GM04503 (cell line): Measurements from ENCODE around the gene SDK1.
"Not testable (repeated sequence)": the region's sequence is repeated elsewhere in the genome, so short reads cannot be mapped to it uniquely, and the experiment has no call there.

Source experiments
- DNase-seq: peaks from one replicate; pipeline ENCODE4 v3.0.0-alpha.2; 2012; ENCODE audit warnings: low read depth

The SDK1 gene

DNA sequence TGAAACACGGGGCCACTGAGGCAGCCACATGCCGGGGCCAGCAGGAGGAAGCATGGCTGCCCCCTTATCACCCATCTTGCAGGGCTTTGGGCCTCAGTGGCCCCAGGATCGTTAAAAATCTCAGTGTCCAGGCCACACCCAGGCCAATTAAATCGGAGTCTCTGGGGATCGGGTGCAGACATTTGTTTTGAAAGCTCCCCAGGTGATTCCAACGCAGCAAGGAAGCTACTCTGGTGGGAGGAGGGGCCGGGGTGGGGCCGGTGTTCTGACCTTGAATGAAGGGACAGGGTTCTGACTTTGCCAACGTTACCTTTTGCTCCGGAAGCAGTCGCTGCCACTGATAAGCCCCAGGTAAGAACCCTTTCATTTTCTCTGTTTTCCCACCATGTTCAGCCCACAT is 968.7 kb downstream of the SDK1 start:
- no peak for DNase-seq

DNA sequence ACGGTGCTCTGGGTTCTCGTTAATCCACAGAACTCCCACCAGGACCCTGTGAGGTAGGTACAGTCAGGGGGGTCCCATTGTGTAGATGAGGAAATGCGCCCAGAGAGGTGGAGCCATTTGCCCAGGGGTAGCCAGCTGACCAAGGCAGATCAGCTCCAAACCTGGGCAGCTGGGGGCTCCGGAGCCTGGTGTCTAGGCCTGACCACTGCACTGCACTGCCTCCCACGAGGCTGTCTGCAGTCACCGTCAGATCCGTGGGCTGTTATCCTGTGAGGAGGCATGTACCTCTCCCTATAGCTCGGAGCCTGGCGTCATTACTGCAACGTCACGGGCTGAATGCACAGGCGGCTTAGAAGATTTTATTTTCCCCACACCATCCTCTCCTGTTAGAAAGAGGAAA is 969.2 kb downstream of the SDK1 start:
- DNase-seq, result no peak

DNA sequence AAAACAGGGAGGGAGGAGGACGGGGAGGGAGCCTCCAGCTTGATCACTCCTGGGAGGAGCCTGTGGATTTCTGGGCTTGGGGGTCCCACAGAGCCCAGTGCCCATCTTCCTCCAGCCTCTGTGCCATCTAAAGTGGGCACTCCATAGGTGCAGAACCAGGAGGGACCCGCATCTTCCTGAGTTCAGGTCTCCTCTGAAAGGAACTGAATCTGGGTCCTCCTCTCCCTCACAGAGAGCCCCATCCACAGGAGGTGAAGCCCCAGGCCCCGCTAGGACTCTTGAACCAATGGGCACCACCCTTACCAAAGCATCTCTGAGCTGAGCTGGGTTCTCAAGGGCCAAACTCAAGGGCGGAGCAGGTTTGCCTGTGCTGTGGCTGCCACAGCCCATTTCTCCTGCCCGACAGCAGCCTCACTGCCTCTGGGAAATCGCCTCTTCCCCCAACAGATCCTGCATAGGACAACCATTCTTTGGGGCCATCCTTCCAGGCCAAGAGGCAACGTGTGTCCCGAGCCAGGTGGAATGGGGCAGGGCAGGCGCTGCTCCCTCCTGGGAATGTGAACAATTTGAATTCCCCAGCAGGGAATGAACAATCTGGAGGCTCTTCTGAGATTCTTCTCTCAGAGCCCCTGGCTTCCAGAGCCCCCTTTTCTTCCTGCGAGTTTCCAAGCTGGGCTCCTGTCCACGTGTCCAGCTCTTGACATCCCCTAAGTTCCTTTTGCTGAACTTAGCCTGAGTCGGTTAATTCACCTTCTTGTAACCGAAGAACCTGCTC is 970.1 kb downstream of the SDK1 start:
- DNase-seq, result no peak

DNA sequence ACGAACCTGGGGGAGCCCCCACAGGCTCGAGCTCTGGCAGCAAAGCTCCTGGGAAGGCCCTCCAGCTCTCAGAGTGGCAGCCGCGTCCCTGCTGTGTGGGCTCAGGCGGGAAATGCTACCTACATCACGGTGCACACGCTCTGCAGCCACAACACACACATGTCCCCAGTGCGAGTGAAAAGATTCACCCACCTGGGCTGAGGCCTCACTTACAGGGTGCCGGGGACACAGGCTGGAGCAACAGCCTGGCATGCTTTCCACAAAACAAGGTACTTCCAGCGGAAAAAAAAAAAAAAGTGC is 970.6 kb downstream of the SDK1 start:
- DNase-seq, result no peak

DNA sequence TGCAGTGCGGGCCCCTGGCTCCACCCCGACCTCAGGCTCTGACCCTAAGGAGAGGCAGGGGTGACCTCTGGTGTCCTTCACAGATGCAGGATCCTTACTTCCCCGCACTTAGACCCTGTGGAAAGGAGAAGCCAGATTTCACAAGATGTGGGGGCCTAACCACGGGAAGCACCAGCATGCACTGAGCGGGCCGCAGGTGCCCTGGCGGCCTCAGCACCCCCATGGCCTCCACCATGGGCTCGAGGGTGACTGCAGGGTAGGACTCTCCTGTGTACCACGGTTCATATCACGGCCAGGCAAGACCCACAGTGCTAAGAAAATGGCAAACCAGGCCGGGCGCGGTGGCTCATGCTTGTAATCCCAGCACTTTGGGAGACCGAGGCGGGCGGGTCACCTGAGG is 971.1 kb downstream of the SDK1 start:
- no peak for DNase-seq

DNA sequence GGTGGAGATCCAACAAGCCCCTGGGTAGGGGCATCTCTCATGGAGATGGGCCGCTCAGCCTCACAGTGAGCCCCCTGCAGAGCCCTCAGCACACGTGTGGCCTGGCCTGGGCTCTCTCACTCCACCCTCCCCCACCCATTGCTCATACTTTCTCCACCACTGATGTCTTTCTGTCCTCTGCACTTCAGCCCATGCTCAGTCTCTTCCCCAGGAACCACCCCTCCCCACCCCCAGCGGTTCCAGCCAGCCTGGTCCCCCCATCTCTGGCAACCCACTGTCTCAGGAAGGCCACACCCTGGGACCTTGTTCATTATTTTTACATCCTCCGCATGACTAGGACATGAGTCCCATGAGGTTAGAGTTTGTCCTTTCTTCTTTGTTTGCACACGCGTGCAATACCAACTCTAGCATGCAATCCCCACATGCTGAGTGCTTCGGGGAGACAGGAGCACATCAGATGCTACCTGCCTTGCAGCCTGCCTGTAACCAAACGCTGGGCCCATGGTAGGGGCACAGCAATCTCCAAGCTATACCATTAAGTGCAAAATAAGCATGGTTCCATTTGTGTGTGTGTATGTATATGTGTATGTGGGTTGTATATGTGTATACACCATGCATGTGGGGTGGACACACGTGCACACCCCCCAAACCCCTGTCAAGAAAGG is 972.6 kb downstream of the SDK1 start:
- no peak for DNase-seq

DNA sequence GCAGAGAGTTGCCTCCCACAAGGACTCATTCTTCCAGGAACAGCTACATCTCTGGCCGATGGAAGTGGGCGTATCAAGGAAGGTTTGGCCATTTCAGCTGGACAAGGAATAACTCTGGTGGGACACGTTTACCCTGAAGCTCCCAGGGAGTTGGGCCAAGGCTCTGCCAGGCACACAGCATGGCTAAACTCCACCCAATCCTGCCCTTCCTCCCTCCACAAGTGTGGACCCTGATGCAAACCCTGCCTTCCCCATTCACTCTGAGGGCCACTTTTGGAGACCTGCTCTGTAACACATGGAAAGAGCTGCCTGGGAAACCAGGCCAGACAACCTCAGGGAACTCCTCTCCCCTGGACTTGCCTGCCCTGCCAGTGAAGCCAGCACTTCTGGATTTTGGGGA is 973.2 kb downstream of the SDK1 start:
- DNase-seq, result no peak

DNA sequence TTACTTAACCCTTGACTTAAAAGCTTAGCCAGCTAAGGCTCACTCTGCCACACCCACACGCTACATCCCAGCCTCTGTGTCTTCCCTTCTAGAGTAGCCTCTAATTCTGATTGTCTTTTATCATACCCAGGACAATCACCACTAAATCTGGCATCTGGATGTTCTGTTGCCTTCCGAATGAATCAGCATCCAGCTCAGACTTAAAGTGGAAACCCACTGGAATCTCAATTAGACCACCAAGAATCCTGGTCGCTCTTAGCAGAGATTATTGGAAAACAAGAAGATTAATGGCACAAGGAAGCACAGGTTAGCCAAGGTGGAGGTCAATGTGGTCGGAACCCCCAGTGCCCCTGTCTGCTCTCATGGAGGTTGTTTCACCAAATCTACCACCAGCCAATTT is 976.9 kb downstream of the SDK1 start:
- no peak for DNase-seq

DNA sequence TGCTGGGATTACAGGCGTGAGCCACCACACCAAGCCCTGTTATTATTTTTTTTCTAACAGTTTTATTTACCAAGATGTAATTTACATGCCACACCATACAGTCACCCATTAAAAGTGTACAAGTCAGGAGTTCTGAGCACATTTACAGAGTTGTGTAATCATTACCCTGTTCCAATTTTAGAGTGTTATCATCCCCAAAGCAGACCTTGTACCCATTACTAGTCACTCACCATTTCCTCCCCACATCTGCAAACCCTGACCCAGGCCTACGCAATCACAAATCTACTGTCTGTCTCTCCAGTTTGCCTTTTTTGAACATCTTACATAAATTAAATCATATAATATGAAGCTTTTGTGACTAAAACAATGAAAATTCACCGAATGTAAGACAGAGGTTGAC is 978.2 kb downstream of the SDK1 start:
- no peak for DNase-seq

DNA sequence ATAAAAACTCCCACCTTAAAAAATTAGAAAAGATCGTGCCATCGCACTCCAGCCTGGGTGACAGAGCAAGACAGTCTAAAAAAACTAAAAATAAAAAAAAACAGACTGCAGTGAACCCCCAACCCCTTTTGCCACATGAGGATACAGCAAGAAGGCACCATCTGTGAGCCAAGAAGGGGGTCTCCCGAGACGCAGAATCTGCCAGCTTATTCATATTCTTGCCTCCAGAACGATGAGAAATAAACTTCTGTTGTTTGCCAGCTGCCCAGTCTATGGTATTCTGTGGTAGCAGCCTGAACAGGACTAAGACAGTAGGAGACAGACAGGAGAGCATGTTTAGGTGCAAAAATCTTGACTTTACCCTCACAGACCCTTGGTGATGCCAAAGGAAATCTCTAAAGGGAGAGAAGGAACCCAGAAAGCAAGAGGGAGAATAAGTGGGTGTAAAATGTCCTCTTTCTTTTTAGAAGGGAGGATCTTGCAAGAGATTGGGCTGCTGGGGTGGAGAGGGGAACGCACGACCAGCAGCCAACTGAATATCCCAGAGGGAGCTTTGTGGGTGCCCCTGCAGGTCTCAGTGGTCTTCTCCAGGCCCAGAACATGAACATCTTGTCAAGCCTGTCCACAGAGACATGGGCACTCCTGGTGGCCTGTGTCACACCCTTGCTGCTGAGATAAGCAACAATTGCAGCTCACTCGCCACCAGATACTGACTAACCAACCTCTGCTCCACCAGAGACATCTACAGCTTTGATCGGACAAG is 980.4 kb downstream of the SDK1 start:
- DNase-seq, result no peak

DNA sequence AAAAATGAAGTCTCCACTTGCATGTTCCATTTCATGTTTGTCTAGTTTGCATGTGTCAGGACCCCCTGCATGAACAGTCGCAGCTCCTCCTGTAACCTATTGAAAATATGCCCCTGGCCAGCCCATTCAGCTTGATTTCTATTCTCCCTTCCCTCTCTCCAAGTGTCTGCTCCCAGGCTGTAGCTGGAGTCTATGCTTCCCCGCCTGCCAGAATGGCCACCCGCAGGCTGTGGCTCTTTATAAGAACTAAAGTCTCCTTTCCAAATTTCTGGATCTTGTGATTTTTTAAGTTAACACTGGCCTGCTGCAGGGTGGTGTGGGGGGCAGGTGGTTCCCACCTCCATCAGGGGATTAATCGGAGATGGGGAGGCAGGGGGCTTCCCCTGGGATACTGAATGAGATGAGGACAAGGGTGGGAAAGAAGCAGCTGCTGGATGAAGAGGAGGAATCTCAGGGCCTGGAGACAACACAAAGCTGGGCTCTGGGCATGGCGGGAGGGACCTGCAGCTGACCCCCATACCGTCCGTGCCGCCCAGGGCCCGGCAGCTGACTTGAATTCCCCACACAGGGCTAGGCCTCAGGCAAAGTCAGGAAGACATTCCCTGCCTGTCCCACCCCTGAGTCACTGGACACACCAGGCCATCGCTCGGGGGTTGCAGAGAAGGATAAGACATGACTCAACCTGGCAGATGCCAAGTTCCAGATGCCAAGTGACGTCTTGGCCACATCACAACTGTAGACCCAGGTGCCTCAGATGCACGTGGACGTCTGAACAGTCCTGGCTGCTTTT is 981.6 kb downstream of the SDK1 start:
- no peak for DNase-seq

DNA sequence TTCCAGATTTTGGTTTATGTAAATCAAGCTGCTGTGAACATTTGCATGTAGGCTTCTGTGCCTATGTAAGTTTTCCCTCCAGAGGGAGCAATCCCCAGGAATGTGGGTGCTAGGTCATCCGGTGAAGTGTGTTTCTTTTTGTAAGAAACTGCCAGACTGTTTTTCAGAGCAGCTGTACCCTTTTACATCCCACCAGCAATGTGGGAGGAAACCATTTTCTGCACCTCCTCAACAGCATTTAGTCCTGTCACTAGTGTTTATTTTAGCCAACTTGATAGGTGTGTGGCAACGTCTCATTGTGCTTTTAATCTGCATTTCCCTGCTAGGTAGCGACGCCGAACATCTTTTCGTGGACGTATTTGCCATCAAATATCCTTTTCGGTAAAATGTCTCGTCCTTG is 985.3 kb downstream of the SDK1 start:
- DNase-seq, result no peak

DNA sequence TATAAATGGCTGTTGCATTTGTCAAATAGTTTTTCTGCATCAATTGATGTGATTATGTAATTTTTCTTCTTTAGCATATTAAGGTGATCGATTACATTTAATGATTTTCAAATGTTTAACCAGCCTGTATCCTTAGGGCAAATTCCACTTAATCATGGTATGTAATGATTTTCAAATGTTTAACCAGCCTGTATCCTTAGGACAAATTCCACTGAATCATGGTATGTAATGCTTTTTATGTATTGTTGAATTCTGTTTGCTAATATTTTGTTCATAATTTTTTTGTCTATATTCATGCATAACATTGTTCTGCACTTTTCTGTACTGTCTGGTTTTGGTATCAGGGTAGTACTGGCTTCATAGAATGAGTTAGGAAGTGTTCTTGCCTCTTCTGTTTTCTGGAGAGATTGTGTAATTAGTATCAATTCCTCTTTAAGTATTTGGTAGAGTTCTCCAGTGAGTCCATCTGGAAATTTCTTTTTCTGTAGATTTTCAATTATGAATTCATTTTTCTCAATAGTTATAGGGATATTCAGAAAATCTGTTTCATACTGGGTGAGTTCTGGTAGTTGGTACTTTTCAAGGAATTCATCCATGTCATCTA is 987.8 kb downstream of the SDK1 start:
- DNase-seq, result no peak

DNA sequence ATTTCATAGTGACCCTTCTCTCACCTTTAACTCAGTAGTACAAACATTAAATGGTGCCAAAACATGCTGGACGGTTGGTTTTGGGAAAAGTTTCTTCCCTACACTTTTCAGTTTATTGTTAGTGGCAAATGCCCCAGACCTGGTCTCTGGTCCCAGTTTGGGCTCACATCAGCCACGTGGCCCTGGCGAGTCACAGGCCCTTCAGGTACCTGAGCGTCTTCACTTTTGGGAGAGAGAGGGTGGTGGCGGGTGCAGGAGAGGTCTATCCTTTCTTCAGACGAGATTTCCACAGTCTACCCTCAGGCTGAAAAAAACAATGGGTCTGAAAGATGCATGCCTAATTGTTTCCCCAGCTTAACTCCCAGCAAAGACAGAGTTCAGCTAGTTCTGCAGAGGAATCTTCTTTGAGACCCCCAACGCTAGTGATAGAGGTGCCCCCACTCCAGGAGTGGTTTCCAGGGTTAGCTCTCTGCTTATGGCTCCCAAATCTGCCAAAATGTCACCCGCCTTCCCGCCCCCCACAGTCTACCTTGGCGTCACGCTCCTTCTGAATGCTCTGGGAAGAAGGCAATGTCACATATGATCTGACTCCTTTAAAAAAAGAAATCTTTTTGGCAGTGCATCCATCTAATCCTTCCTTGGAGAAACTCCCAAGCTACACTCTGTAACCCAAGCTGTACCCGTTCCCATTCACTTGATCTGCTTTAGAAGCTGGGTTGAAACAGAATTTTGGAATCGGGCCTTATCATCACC is 996.3 kb downstream of the SDK1 start:
- no peak for DNase-seq

DNA sequence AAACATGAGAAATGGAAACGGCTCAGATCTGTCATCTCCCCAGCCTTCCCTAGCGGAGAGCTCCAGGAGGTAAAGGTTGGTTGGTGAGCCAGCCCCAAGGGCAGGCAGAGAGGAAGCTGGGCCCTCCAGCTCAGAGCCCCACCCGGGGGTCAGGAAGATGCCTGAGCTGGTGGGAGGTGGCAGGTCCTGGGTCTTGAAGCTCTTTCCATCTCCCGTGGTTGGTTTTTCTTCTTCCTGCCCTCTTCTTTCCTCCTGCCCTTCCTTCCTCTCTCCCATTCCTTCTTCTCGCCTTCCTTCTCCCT is 996.8 kb downstream of the SDK1 start:
- no peak for DNase-seq

DNA sequence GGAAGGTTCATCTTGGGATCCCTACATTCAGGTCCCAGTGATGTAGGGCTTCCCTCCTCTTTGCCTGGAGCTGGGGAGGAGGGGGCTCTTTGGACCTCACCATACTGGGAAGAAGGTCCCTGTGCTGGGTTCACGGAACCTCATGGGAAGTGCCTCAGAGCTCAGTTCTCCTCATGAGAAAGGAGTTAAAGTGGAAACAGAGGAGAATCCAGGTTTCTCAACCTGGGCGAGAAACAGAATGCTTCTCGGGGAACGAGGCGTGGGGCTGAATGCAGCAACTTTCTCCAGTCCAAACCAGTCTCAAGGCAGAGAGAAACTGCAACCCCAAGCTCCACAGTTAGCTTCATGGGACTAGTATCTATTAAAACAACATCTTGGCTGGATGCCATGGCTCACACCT is 998.4 kb downstream of the SDK1 start:
- no peak for DNase-seq

DNA sequence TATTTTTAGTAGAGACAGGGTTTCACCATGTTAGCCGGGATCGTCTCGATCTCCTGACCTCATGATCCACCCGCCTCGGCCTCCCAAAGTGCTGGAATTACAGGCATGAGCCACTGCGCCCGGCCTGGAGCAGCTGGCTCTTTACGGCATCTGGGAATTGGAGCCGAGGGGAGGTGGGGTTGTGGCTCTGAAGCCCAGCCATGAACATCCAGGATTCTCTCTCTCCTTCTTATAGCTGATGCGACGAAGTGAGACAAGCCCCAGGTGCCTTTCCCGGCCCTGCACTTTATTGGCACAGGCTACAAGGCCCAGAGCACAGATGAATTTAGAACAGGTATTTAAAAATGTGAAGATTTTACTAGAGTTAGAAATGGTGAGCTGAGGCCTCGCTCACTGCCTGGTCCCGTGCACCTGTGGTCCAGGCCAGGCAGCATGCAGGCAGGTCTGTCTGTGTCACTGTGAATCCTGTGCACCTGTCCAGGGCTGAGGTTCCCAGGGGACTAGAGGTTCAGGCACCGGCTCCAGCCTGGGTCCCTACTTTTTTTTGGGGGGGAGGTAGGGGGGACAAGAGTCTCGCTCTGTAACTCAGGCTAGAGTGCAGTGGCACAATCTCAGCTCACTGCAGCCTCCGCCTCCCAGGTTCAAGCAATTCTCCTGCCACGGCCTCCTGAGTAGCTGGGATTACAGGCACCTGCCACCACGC is 1001.3 kb downstream of the SDK1 start:
- DNase-seq, result no peak

DNA sequence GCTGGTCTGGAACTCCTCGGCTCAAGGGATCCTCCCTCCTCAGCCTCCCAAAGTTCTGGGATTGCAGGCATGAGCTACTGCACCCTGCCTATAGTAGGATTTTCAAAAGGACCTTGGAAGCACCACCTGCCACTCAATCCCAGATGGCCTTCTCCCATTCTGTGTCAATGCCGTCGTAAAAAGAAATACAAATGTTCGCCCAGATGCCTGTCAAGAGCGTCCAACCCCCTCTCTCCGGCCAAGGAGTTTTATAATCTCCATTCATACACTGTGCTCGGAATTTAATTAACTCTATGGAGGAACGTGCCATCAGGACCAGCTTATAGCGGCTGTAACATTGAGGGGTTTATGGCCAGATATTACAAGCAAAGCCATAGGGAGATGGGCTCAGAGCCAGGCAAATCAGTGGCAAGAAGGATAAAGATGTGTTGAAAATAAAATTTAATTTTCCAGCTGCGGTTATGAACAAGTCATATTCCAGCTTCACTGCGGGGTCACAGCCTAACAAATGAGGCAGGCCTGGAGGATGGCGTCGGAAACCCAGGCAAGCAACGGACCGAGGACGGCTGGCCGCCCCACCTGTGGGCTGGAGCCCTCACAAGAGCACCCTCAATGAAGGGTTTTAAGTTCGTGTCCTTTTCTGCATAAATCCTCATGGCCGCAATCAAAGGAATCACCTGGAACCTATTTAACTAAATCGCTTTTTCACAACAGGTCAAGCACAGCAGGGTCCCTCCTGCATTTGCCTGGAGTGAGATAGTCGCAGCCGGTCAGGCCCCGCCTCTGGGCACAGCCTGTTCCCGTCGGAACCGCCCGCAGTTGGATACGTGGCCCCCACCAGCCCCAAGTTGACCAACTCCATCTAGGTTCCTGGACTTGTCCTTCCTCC is 1006.5 kb downstream of the SDK1 start:
- DNase-seq, result no peak

DNA sequence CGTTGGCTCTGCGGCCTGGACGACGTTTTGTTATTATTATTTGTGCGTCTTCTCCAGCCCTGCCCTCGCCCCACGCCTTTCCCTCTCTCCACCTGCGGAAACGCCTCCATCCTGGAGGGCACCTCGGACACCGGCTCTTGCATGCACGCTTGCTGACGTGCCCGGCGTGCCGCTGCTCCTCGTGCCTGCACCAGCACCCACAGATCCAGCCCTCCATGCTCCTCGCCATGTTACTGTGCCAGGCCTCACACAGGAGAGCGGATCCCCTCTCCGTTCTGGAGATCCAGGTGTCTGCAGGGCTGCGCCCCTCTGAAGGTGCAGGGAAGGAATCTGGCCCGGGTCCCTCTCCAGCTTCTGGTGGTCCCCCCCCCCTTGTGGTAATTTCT is 1007.1 kb downstream of the SDK1 start:
- DNase-seq, result no peak

DNA sequence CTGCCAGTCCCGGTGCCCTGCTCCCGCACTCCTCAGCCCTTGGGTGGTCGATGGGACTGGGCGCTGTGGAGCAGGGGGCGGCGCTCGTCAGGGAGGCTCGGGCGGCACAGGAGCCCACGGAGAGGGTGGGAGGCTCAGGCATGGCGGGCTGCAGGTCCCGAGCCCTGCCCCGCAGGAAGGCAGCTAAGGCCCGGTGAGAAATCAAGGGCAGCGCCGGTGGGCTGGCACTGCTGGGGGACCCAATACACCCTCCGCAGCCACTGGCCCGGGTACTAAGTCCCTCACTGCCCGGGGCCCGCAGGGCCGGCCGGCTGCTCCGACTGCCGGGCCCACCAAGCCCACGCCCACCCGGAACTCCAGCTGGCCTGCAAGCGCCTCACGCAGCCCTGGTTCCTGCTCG is 1012.9 kb downstream of the SDK1 start:
- not testable (repeated sequence) for DNase-seq
